HG02943 (cell line): ENCODE data around the gene GPR137B.
A peak's percentile ranks its signal among the peaks of the same experiment; 100 is the strongest.
"Not testable (repeated sequence)": the region's sequence is repeated elsewhere in the genome, so short reads cannot be mapped to it uniquely, and the experiment has no call there.

Experiments
- ATAC-seq: cut with Tn5 transposase; IDR thresholded peaks from one replicate; pipeline ENCODE4 v1.9.1; 2021; ENCODE audit warnings: mild to moderate bottlenecking, low read depth, moderate library complexity; ENCODE audit not compliant: unreplicated experiment

GPR137B gene, protein sequence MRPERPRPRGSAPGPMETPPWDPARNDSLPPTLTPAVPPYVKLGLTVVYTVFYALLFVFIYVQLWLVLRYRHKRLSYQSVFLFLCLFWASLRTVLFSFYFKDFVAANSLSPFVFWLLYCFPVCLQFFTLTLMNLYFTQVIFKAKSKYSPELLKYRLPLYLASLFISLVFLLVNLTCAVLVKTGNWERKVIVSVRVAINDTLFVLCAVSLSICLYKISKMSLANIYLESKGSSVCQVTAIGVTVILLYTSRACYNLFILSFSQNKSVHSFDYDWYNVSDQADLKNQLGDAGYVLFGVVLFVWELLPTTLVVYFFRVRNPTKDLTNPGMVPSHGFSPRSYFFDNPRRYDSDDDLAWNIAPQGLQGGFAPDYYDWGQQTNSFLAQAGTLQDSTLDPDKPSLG

DNA sequence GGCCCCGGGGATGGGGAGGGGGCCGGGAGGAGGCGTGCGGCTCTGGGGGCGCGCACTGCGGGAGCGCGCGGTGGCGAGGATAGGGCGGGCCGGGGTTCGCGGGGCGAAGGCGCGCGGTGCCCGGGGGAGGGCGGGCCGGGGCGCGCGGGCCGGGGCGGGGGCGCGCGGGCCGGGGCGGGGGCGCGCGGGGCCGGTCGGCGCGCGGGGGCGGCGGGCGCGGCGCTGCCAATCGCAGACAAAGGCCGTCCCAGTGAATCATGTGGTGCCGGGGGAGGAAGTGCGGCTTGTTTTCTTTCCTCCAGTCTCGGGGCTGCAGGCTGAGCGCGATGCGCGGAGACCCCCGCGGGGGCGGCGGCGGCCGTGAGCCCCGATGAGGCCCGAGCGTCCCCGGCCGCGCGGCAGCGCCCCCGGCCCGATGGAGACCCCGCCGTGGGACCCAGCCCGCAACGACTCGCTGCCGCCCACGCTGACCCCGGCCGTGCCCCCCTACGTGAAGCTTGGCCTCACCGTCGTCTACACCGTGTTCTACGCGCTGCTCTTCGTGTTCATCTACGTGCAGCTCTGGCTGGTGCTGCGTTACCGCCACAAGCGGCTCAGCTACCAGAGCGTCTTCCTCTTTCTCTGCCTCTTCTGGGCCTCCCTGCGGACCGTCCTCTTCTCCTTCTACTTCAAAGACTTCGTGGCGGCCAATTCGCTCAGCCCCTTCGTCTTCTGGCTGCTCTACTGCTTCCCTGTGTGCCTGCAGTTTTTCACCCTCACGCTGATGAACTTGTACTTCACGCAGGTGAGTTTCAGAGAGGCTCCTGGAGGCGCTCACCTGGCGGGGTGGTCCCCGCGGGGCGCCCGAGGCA, at the start of gene GPR137B:
Gene GPR137B (plus strand): TSS at position 287 of the 851 bp plus-strand sequence. CDS start 84 bp downstream, at position 371.
- ATAC-seq = peak; percentile 54

DNA sequence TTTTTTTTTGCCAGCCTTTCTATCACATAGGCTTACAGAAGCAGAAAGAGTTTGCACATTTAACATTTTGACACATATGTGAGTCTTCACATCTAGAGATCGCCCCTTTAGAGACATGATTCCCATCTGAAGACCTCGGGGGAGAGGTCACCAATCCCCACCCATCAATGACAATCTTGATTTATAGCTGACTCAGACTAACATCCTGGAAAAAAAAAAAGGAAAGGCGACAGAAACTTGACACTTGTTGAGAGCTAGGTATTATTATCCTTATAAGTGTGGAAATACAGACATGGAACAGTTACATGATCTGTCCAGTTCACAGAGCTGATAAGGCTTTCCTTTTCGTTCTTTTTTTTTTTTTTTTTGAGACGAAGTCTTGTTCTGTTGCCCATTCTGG, 49.4 kb upstream of the GPR137B start:
- ATAC-seq = no peak

DNA sequence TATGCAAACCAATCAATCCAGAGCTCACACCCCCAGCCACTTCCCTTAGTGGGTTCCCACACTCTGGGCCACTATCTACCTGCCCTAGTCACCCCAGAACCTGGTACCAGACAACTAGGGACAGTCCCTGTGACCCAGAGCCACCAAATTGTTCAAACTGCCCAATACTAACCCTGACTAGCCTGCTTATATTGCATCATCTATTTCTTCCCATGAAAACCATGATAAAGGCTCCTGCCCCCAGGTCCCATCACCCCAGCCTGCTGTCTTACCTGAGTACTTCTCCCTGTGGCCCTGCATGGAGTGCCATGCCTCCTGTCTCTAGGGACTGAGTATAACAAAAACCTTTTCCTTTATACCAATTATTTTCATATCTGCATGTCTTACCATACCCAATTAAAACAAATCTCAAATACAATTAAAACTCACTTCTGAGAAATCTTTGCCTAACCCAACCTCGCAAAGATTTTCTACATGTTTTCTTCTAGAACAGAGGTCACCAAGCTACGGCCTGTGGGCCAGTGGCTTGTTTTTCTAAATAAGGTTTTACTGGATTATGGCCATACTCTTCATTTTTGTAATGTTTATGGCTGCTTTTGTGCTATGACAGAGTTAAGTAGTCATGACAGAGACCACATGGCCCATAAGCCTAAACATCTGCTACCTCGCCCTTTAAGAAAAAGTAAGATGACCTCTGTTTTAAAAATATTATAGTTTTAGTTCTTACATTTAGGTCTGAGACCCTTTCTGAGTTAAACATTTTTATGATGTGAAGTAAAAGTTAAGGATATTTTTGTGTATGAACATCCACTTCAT, 46.4 kb upstream of the GPR137B start:
- no peak for ATAC-seq

DNA sequence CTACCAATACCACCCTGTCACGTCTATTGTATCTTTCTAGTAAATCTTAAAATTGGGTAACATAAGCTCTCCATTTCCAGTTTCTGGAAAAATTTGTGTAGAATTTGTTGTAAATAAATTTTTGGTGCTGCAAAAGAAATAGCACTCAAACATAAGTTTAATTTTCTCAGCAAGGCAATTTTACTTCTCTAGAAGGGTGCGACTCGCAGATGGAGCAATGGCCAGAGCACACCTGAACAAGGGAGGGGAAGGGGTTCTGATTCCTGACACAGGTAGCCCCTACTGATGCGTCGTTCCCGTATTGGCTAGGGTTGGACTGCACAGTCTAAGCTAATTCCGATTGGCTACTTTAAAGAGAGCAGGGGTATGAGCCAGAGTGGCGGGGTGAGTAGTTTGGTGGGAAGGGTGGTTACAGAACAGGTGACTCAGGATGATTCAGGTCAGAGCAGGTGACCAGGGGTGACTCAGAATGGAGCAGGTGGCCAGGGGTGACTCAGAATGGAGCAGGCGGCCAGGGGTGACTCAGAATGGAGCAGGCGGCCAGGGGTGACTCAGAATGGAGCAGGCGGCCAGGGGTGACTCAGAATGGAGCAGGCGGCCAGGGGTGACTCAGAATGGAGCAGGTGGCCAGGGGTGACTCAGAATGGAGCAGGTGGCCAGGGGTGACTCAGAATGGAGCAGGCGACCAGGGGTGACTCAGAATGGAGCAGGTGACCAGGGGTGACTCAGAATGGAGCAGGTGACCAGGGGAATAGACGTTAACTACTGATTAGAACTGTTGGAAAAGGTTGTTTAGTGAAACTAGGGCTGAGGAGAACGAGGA, 45.5 kb upstream of the GPR137B start:
- ATAC-seq = not testable (repeated sequence)

DNA sequence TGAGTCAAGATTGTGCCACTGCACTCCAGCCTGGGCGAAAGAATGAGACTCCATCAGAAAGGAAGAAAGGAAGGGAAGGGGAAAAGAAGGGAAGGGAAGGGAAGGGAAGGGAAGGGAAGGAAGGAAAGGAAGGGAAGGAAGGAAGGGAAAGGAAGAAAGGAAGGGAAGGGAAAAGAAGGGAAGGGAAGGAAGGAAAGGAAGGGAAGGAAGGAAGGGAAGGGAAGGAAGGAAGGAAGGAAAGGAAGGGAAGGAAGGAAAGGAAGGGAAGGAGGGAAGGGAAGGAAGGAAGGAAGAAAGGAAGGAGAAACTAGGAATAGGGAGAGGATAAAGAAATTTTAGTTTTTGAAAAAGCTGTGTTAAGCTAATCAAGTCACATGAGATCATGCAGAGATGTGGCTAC, 44.1 kb upstream of the GPR137B start:
- ATAC-seq = no peak

DNA sequence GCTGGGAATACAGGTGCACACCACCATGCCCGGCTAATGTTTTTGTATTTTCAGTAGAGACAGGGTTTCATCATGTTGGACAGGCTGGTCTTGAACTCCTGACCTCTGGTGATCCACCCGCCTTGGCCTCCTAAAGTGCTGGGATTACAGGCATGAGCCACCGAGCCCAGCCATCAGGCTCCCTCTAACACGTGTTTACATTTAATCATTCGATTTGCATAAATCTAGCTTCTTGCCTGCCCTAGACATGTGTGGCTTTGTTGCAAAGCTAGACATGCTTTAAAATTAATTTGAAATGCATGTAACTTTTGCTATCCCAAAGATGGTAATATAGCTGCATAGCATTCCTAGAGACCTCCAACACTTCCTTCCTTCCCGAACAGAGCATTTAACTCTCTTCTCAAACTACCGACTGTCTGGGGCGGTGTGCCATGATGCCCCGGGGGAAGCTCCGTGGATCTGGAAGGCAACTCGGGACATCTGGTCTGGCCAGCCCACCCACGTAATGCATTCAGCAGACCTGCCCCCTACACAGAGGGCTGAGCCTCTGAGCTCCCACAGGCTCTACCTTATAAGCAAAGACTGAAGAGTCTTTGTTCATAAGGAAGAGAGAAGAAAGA, 42.9 kb upstream of the GPR137B start:
- ATAC-seq = no peak

DNA sequence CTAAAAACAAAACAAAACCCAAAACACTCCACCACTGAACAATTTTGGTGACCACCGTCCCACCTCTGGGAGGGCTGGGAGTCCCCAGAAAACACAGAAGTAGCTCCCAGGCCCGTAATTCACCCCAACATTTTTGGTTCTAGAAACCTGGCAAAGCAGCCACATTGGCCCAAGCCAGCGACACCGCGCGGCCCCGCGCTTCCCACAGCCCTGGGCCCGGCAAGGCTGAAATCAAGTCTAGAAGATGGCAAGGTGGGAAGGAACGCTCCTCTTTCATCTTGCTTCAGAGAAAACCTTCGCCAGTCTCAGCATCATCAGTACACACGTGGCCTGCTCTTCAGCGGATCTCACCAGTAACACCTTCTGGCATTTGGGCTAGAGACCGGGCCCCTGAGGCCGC, 41.5 kb upstream of the GPR137B start:
- no peak for ATAC-seq

DNA sequence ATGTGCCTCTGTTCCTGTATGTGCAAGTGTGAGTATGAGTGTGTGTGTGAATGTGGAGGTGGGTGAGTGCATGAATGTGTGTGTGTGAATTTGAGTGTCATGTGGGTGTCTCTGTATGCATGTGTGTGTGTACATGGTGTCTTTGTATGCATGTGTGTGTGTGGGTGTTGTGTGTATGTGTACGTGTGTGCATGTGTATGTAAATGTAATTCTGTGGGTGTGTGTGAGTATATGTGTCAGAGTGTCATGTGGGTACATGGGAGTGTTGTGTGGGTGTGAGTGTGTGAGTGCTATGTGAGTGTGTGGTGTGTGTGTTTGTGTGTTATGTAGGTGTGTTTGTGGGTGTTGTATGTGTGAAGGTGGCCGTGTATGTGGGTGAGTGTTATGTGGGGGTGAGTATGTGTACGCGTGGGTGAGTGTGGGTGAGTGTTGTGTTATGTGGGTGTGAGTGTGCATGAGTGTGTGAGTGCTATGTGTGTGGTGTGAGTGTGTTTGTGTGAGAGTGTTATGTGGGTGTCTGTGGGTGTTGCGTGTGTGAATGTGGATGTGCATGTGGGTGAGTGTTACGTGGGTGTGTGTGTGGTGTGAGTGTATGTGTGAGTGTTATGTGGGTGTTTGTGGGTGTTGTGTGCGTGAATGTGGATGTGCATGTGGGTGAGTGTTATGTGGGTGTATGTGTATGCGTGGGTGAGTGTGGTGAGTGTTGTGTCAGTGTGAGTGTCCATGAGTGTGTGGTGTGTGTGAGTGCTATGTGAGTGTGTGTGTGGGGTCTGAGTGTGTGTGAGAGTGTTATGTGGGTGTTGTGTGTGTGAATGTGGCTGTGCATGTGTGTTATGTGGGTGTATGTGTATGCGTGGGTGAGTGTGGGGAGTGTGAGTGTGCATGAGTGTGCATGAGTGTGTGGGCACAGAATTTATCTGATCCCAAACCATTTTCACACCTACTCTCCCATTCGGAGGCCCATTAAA, 40.8 kb upstream of the GPR137B start:
- no peak for ATAC-seq

DNA sequence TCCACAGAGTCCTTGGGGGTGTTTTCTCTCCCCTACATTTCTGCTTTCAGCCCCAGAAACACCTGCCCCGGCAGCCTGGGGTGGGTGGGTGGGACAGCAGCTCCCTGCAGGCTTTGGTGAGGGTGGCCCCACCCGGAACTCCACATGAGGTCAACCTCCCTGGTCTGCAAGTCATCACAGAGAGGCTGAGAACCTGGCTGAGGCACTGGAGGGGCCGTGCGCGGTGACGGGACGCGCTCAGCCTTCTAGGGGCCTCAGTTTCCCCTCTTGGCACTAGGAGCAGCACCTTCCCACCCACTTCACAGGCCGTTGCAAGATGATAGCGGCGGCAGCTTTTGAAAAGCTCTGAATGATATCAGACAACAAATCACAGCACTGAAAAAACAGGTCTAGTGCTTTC, 39.7 kb upstream of the GPR137B start:
- ATAC-seq = no peak

DNA sequence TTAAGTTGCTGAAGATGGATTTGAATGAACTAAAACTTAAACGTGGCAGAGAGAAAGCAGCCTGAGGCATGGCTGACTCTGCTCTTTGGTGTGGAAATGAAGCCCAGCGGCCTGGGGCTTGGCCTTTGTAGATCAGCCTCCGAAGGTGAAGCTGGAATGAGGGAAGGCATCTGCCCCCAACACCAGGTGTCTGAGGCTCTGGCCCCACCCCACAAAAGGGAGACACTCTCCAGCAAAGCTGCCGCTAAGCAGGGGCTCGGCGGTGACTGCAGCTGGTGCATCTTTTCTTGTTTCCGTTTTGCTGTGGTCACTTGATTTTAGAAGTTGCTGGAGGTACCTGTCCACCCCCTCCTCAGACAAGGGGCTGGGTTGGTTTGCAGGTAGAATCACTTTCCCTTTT, 39.3 kb upstream of the GPR137B start:
- ATAC-seq = no peak

DNA sequence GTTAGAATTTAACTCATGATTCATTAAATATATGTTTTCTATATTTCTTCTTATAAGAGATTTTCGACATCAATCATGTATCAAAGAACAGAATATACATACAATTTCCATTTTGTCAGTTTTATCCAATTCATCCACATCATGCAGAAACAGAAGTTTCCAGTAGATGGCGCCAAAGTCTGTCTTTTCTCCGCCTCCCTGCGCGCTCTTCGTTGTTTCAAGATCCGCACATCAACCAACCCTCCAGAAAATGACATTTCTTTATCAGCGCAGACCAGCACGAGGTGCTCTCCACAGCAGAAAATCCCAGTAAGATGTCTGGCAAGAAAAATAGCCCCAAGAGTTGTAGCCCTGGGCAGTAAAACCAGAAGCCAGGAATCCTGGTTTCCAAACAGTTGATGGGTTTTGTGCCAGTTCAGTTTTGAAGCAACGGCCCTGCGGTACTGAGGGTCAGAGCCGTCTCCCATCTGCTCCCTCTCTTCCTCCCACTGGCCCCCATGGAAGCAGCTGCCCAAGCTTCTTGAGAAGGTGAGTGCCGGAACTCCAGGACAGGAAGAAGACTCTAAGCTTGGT, 38.6 kb upstream of the GPR137B start:
- no peak for ATAC-seq

DNA sequence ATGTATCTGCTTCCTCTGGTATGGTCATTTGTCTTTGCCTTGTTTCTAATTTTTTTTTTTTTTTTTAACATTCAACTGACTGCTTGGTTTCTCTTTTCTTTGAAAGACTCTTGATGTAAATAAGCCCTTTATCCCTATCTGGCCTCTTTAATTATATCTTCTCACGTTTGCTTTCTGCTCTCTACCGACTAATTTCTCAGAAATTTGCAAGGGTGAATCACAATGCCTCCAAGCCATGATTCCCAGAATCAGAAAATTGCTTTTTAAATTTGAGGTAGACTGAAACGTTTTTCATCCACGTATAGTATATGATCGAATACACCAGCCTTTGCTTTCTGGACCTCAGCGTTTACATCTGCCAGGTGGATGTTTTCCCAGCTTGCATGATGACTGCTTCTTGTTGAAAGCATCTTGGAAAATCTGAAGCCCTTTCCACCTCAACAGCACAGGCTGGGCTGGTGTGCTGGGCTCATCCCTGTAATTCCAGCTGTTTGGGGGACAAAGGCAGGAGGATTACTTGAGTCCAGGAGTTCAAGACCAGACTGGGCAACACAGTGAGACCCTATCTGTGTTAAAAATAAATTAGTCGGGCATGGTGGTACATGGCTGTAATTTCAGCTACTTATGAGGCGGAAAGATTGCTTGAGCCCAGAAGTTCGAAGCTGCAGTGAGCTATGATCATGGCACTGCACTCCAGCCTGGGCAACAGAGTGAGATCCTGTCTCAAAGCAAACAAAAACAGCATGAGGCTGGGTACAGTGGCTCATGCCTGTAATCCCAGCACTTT, 35.0 kb upstream of the GPR137B start:
- ATAC-seq = no peak

DNA sequence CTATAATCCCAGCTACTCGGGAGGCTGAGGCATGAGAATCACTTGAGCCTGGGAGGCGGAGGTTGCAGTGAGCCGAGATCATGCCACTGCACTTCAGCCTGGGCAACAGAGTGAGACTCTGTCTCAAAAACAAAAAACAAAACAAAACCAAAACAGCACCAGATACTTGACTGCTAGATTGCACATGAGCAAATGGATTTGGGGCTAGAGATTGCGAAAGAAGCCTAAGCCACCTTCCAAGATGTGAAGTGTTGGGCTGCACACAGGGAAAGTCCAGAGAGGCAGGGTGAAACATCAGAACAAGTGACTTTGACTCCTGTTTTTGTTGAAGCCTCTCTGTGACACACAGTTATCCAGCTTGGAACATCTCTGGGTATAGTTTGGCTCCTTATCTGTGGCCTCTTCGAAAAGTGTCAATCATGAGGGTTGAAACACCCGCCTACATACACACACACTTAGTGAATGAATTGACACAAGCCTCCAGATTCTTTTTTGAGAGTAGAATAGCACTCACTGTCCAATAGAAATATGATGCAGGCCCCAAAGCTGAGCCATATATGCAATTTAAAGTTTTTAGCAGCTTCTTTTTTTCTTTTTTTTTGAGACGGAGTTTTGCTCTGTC, 34.2 kb upstream of the GPR137B start:
- ATAC-seq = no peak

DNA sequence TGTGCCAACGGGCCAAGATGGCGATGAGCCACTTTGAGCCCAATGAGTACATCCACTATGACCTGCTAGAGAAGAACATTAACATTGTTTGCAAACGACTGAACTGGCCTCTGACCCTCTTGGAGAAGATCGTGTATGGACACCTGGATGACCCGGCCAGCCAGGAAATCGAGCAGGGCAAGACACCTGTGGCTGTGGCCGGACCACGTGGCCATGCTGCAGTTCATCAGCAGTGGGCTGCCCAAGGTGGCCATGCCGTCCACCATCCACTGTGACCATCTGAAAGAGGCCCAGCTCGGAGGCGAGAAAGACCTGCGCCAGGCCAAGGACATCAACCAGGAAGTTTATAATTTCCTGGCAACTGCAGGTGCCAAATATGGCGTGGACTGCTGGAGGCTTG, 32.2 kb upstream of the GPR137B start:
- ATAC-seq = no peak

DNA sequence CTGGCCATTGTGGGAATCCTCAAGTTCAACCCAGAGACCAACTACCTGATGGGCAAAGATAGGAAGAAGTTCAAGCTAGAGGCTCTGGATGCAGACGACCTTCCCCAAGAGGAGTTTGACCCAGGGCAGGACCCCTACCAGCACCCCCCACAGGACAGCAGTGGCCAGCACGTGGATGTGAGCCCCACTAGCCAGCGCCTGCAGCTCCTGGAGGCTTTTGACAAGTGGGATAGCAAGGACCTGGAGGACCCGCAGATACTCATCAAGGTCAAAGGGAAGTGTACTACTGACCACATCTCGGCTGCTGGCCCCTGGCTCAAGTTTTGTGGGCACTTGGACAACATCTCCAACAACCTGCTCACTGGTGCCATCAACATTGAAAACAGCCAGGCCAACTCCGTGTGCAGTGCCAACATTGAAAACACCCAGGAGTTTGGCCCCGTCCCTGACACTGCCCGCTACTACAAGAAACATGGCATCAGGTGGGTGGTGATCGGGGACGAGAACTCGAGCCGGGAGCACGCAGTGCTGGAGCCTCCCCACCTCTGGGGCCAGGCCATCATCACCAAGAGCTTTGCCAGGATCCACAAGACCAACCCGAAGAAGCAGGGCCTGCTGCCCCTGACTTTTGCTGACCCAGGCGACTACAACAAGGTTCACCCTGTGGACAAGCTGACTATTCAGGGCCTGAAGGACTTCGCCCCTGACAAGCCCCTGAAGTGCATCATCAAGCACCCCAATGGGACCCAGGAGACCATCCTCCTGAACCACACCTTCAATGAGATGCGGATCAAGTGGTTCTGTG, 30.6 kb upstream of the GPR137B start:
- ATAC-seq = no peak

DNA sequence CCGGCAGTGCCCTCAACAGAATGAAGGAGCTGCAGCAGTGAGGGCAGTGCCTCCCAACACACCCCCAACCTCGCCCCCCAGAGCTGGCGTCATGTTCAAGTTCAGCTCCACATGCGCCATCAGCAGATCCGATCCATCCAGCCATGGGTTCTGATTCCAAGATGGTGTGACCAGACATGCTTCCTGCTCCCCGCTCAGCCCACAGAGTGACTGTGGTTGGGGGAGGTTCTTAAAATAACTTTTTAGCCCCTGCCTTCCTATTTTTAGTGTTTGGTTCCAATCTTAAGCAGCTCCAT, 30.1 kb upstream of the GPR137B start:
- ATAC-seq = no peak
